ENCODE data around the gene RNF144A.

DNA sequence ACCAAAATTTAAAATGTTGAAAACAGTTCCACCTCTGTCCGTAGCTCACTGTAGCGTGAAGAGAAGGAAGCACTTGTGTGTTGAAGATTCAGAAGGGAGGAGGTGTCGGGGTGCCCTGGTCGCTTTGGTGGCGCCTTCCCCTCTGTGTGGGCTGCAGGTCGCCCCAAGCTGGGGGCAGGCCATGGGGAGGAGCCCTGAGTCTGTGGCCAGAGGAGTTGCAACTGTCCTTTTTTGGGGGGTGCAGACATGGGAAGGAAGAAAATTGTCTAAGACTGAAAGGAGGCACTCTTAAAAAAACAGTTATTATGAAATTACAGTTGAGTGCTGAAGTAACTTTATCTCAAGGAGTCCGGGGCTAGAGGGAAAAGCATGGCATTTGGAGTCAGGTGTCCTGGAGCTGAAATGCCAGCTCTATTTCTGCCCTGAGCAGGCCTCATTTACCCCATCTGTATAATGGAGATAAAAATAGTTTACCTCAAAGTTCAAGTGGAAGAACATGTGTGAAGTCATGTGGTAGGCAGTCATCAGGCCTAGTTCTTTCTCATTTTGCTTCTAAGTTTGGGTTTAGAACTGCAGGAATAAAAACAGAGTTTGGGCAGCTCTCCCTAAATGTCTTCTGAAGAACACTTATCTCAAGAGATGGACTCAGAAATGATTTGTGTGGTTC lies 82.1 kb downstream of the RNF144A start:
- TF ChIP-seq, protein P1, sequence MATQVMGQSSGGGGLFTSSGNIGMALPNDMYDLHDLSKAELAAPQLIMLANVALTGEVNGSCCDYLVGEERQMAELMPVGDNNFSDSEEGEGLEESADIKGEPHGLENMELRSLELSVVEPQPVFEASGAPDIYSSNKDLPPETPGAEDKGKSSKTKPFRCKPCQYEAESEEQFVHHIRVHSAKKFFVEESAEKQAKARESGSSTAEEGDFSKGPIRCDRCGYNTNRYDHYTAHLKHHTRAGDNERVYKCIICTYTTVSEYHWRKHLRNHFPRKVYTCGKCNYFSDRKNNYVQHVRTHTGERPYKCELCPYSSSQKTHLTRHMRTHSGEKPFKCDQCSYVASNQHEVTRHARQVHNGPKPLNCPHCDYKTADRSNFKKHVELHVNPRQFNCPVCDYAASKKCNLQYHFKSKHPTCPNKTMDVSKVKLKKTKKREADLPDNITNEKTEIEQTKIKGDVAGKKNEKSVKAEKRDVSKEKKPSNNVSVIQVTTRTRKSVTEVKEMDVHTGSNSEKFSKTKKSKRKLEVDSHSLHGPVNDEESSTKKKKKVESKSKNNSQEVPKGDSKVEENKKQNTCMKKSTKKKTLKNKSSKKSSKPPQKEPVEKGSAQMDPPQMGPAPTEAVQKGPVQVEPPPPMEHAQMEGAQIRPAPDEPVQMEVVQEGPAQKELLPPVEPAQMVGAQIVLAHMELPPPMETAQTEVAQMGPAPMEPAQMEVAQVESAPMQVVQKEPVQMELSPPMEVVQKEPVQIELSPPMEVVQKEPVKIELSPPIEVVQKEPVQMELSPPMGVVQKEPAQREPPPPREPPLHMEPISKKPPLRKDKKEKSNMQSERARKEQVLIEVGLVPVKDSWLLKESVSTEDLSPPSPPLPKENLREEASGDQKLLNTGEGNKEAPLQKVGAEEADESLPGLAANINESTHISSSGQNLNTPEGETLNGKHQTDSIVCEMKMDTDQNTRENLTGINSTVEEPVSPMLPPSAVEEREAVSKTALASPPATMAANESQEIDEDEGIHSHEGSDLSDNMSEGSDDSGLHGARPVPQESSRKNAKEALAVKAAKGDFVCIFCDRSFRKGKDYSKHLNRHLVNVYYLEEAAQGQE (IDR thresholded peaks at IDR 0.05; ENCODE audit: low read depth) = no peak
- no peak for TF ChIP-seq POLR2A (IDR thresholded peaks at IDR 0.05; ENCODE audit: borderline replicate concordance, extremely low read depth, insufficient read depth, insufficient read length)
- TF ChIP-seq, protein P2, sequence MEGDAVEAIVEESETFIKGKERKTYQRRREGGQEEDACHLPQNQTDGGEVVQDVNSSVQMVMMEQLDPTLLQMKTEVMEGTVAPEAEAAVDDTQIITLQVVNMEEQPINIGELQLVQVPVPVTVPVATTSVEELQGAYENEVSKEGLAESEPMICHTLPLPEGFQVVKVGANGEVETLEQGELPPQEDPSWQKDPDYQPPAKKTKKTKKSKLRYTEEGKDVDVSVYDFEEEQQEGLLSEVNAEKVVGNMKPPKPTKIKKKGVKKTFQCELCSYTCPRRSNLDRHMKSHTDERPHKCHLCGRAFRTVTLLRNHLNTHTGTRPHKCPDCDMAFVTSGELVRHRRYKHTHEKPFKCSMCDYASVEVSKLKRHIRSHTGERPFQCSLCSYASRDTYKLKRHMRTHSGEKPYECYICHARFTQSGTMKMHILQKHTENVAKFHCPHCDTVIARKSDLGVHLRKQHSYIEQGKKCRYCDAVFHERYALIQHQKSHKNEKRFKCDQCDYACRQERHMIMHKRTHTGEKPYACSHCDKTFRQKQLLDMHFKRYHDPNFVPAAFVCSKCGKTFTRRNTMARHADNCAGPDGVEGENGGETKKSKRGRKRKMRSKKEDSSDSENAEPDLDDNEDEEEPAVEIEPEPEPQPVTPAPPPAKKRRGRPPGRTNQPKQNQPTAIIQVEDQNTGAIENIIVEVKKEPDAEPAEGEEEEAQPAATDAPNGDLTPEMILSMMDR (IDR thresholded peaks at IDR 0.05 in 2 of 3, conservative IDR thresholded peaks at IDR 0.05 in 1 of 3; ENCODE audit: borderline replicate concordance in 1 of 3, insufficient read depth in 1 of 3, low read depth in 2 of 3, low read length in 2 of 3) = no peak
- TF ChIP-seq RAD21 (IDR thresholded peaks at IDR 0.05; ENCODE audit: low read depth) = no peak
- TF ChIP-seq YY1 (IDR thresholded peaks at IDR 0.05; ENCODE audit: extremely low read depth, insufficient replicate concordance, low read depth, low read length) = no peak
- TF ChIP-seq POLR2AphosphoS5 (IDR thresholded peaks at IDR 0.05; ENCODE audit: low read depth, low read length) = no peak

All from HCT116 (cell line).